ACC112 (cell line): Measurements from ENCODE around the gene WDR75.
"Not testable (repeated sequence)": the region's sequence is repeated elsewhere in the genome, so short reads cannot be mapped to it uniquely, and the experiment has no call there.

ENCODE experiments used
- H2AFZ ChIP-seq: fragments of 200-600 bp; sonication (generic); one replicate; pipeline ENCODE4 v1.6.0; 2017; ENCODE audit warnings: antibody characterized with exemption, low read length; ENCODE audit not compliant: unreplicated experiment
- H3K27ac ChIP-seq: fragments of 200-600 bp; sonication (generic); 2 replicates; pipeline ENCODE4 v1.5.1; 2014; ENCODE audit warnings: low read depth, mild to moderate bottlenecking, antibody characterized with exemption, low read length, moderate library complexity
- H3K27me3 ChIP-seq: fragments of 200-600 bp; sonication (generic); 2 replicates; pipeline ENCODE4 v1.6.1; 2014; ENCODE audit warnings: mild to moderate bottlenecking, antibody characterized with exemption, low read length, moderate library complexity, mixed read lengths; ENCODE audit not compliant: insufficient read depth
- H3K36me3 ChIP-seq: fragments of 200-600 bp; sonication (generic); 2 replicates; pipeline ENCODE4 v1.6.1; 2016; ENCODE audit warnings: mild to moderate bottlenecking, antibody characterized with exemption, low read length, moderate library complexity, mixed read lengths; ENCODE audit not compliant: insufficient read depth
- H3K4me1 ChIP-seq: fragments of 200-600 bp; sonication (generic); one replicate; pipeline ENCODE4 v1.6.1; 2016; ENCODE audit warnings: low read length, mixed read lengths; ENCODE audit not compliant: insufficient read depth, unreplicated experiment, control insufficient read depth
- H3K4me3 ChIP-seq: fragments of 200-600 bp; sonication (generic); 2 replicates; pipeline ENCODE4 v1.5.1; 2014; ENCODE audit warnings: mild to moderate bottlenecking, low read depth, low read length
- H3K79me2 ChIP-seq: fragments of 200-600 bp; sonication (generic); one replicate; pipeline ENCODE4 v1.6.0; 2016; ENCODE audit warnings: low read length; ENCODE audit not compliant: control insufficient read depth, unreplicated experiment, insufficient read depth

The WDR75 gene

GRCh38 chr2:189411860-189412259, 29.4 kb upstream of the WDR75 start:
- Histone ChIP-seq H3K79me2 (no peaks in the 10 kb centered on the region), H3K36me3 (no peaks in the 10 kb centered on the region), H2AFZ (no peak overlapping the region), H3K27ac (peak overlapping the region; percentile 99), H3K27me3 (no peaks in the 10 kb centered on the region), H3K4me3 (peak overlapping the region; percentile 16), H3K4me1 (peaks cover 56% of the 10 kb centered on the region)

GRCh38 chr2:189412330-189412953, 28.8 kb upstream of the WDR75 start:
- H3K4me3 ChIP-seq, result peak overlapping the region; percentile 26; the same call in 1 of the 2 replicates
- peak overlapping the region; percentile 92 for H2AFZ ChIP-seq
- no peaks in the 10 kb centered on the region for H3K36me3 ChIP-seq
- no peaks in the 10 kb centered on the region for H3K27me3 ChIP-seq
- no peaks in the 10 kb centered on the region for H3K79me2 ChIP-seq
- H3K4me1 ChIP-seq, result peaks cover 50% of the 10 kb centered on the region
- H3K27ac ChIP-seq, result peak overlapping the region; percentile 99

GRCh38 chr2:189413249-189413648, 28.0 kb upstream of the WDR75 start:
- H3K27ac ChIP-seq, result peak overlapping the region; percentile 99
- peak overlapping the region; percentile 92 for H2AFZ ChIP-seq
- H3K27me3 ChIP-seq, result no peaks in the 10 kb centered on the region
- no peaks in the 10 kb centered on the region for H3K36me3 ChIP-seq
- H3K4me1 ChIP-seq, result peaks cover 42% of the 10 kb centered on the region
- H3K4me3 ChIP-seq, result no peak overlapping the region
- no peaks in the 10 kb centered on the region for H3K79me2 ChIP-seq

- H3K27ac ChIP-seq, result no peak overlapping the region
- H3K4me1 ChIP-seq, result peaks cover 12% of the 10 kb centered on the region
- no peak overlapping the region for H3K4me3 ChIP-seq
- H2AFZ ChIP-seq, result no peak overlapping the region
- H3K36me3 ChIP-seq, result no peaks in the 10 kb centered on the region
- H3K27me3 ChIP-seq, result no peaks in the 10 kb centered on the region
- H3K79me2 ChIP-seq, result no peaks in the 10 kb centered on the region
These were observed 19.6 kb upstream of the WDR75 start for GRCh38 chr2:189421644-189422043.

DNA sequence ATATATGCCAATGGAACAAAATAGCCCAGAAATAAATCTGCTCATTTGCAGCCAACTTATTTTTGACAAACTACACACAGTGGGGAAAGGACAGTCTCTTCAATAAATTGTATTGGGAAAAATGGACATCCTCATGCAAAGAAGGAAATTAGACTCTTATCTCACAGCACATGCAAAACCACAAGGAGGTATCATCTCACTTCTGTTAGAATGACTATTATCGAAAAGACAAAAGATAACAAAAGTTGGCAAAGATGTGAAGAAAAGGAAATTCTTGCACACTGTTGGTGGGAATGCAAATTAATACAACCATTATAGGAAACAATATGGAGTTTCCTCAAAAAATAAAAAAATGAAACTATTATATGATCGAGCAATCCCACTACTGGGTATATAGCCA, 16.3 kb upstream of the WDR75 start:
- no peak overlapping the region for H3K27ac ChIP-seq
- no peak overlapping the region for H2AFZ ChIP-seq
- no peaks in the 10 kb centered on the region for H3K36me3 ChIP-seq
- H3K4me1 ChIP-seq, result peaks cover 12% of the 10 kb centered on the region
- no peaks in the 10 kb centered on the region for H3K27me3 ChIP-seq
- no peaks in the 10 kb centered on the region for H3K79me2 ChIP-seq
- H3K4me3 ChIP-seq, result no peak overlapping the region

GRCh38 chr2:189425676-189426075, 15.6 kb upstream of the WDR75 start:
- Histone ChIP-seq H3K4me3 (no peak overlapping the region), H2AFZ (no peak overlapping the region), H3K27me3 (no peaks in the 10 kb centered on the region), H3K4me1 (peaks cover 12% of the 10 kb centered on the region), H3K79me2 (no peaks in the 10 kb centered on the region), H3K36me3 (no peaks in the 10 kb centered on the region), H3K27ac (no peak overlapping the region)

GRCh38 chr2:189426886-189427285, 14.4 kb upstream of the WDR75 start:
- H3K27me3 ChIP-seq, result no peaks in the 10 kb centered on the region
- no peaks in the 10 kb centered on the region for H3K36me3 ChIP-seq
- H3K79me2 ChIP-seq, result no peaks in the 10 kb centered on the region
- no peak overlapping the region for H3K4me3 ChIP-seq
- peaks cover 5% of the 10 kb centered on the region for H3K4me1 ChIP-seq
- H2AFZ ChIP-seq, result no peak overlapping the region
- no peak overlapping the region for H3K27ac ChIP-seq

DNA sequence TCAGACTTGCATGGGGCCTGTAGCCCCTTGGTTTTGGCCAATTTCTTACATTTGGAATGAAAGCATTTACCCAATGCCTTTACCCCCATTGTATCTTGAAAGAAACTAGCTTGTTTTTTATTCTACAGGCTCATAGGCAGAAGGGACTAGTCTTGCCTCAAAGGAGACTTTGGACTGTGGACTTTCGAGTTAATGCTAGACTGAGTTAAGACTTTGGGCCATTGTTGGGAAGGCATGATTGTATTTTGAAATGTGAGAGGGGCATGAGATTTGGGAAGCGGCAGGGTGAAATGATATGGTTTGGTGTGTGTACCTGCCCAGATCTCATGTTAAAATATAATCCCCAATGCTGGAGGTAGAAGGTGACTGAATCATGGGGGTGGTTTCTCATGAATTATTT, 13.4 kb upstream of the WDR75 start:
- Histone ChIP-seq H3K4me1 (peaks cover 5% of the 10 kb centered on the region), H3K27me3 (no peaks in the 10 kb centered on the region), H3K4me3 (no peak overlapping the region), H3K36me3 (no peaks in the 10 kb centered on the region), H3K79me2 (no peaks in the 10 kb centered on the region), H2AFZ (no peak overlapping the region), H3K27ac (no peak overlapping the region)

DNA sequence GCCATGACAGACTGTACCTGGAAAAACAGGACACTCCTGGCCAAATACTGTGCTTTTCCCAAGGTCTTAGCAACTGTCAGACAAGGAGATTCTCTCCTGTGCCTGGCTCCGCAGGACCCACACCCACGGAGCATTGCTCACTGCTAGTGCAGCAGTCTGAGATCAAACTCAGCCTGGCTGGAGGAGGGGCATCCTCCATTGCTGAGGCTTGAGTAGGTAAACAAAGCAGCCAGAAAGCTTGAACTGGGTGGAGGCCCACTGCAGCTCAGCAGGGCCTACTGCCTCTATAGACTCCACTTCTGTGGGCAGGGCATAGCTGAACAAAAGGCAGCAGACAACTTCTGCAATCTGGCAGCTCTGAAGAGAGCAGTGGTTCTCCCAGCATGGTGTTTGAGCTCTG, 10.8 kb upstream of the WDR75 start:
- H2AFZ ChIP-seq, H3K27ac ChIP-seq, H3K4me3 ChIP-seq: not testable (repeated sequence)

DNA sequence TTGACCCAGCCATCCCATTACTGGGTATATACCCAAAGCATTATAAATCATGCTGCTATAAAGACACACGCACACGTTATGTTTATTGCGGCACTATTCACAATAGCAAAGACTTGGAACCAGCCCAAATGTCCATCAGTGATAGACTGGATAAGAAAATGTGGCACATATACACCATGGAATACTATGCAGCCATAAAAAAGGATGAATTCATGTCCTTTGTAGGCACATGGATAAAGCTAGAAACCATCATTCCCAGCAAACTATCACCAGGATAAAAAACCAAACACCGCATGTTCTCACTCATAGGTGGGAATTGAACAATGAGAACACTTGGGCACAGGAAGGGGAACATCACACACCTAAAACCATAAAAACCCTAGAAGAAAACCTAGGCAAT, 5.5 kb upstream of the WDR75 start:
- not testable (repeated sequence) for H2AFZ ChIP-seq, H3K36me3 ChIP-seq, H3K79me2 ChIP-seq, H3K4me3 ChIP-seq, H3K27me3 ChIP-seq, H3K27ac ChIP-seq
- peaks cover 13% of the 10 kb centered on the region for H3K4me1 ChIP-seq

More for the DNA sequence above, 10.8 kb upstream of the WDR75 start:
- H3K36me3 ChIP-seq, H3K27me3 ChIP-seq, H3K79me2 ChIP-seq, H3K4me1 ChIP-seq: not testable (repeated sequence)

- Histone ChIP-seq H3K27ac (no peak overlapping the region), H3K36me3 (0 out of 2 replicates have a peak, but pooled peaks cover 1% of the 10 kb centered on the region), H2AFZ (no peak overlapping the region), H3K27me3 (no peaks in the 10 kb centered on the region), H3K4me1 (peaks cover 19% of the 10 kb centered on the region), H3K79me2 (peaks cover 16% of the 10 kb centered on the region), H3K4me3 (no peak overlapping the region)
These were observed 3.3 kb upstream of the WDR75 start for GRCh38 chr2:189437926-189438325.
